HG03097 (cell line): ENCODE measurements around the gene PRG2.
"Not testable (repeated sequence)": the region's sequence is repeated elsewhere in the genome, so short reads cannot be mapped to it uniquely, and the experiment has no call there.

Experiments used
- ATAC-seq: cut with Tn5 transposase; IDR thresholded peaks from one replicate; pipeline ENCODE4 v1.9.1; 2021; ENCODE audit not compliant: unreplicated experiment, low FRiP score

PRG2 gene

GRCh38 chr11:57421066-57421465, 30.6 kb upstream of the PRG2 start:
- no peak for ATAC-seq

- ATAC-seq = no peak
Measured at GRCh38 chr11:57419146-57419545, 28.7 kb upstream of the PRG2 start.

GRCh38 chr11:57418131-57418530, 27.7 kb upstream of the PRG2 start:
- no peak for ATAC-seq

- ATAC-seq = no peak
Measured at GRCh38 chr11:57417056-57417455, 26.6 kb upstream of the PRG2 start.

GRCh38 chr11:57416436-57416835, 26.0 kb upstream of the PRG2 start:
- ATAC-seq = no peak

- ATAC-seq = no peak
Measured at GRCh38 chr11:57414612-57415212, 24.3 kb upstream of the PRG2 start.

- ATAC-seq = no peak
Measured at GRCh38 chr11:57413681-57414080, 23.2 kb upstream of the PRG2 start.

GRCh38 chr11:57410287-57410686, 19.8 kb upstream of the PRG2 start:
- ATAC-seq = no peak

- no peak for ATAC-seq
Measured at GRCh38 chr11:57409321-57410100, 19.1 kb upstream of the PRG2 start.

- ATAC-seq = no peak
Measured at GRCh38 chr11:57408771-57409170, 18.3 kb upstream of the PRG2 start.

DNA sequence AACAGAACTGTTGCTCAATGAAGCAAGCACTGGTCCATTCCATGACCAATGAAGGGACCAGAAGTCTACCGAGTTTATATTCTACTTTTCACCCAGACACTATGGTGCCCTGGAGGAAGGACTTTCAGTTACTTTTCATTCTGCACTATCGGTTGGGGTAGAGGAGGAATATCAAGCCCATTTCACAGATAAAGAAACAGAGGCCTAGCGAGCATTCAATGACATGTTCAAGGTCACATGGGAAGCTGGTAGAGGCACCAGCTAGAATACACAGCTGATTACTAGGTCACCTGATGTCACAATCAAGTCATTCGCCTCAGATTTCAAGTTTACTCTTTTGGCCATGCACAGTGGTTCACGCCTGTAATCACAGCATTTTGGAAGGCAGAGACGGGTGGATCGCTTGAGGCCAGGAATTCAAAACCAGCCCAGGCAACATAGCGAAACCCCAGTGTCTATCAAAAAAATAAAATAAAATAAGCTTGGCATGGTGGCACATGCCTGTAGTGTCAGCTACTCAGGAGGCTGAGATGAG, 17.6 kb upstream of the PRG2 start:
- no peak for ATAC-seq

GRCh38 chr11:57407010-57407920, 16.8 kb upstream of the PRG2 start:
- ATAC-seq = no peak

- ATAC-seq = peak; percentile 77
Measured at GRCh38 chr11:57406337-57406904, 16.0 kb upstream of the PRG2 start.

DNA sequence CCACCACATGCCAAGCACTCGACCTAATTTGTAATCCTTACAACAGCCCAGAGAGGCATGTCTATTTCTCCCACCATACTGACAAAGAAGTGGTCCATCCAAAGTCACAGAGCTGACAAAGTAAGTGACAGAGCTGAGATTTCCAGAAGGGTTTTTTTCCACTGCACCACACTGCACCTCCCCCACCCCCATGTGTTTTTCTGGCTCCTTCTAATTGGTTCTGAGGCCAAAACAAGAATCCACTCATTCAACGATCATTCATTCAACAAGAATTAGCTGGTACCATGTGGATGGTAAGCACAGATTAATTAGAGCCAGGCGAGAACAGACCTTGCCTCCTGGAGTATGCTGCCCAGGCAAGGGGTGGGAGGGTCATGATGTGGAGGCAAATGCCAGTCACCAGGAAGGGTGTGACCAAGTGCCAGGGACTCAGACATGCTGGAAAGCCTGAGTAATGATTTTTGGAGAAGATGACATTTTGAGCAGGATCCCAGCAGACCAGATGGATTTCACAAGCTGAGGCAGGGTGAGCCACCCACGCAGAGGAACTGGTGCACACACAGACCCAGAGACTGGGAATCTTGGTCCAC, 14.9 kb upstream of the PRG2 start:
- ATAC-seq = no peak

DNA sequence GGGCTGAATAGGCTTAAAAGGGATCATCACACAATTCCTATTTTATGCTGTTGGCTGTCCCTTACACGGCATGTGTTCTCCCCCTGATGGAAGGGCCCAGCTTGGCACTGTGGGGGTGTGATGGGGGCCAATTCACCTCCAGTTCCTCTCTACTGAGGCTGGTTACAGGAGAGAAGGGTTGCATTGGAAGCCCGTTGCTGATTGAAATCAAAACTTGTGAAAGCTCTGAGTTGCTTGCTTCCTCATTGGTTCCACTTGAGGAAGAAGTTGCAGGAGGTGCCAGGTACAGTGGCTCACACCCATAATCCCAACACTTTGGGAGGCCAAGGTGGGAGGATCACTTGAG, 13.3 kb upstream of the PRG2 start:
- ATAC-seq = no peak

- ATAC-seq = not testable (repeated sequence)
Measured at GRCh38 chr11:57403003-57403801, 12.8 kb upstream of the PRG2 start.

DNA sequence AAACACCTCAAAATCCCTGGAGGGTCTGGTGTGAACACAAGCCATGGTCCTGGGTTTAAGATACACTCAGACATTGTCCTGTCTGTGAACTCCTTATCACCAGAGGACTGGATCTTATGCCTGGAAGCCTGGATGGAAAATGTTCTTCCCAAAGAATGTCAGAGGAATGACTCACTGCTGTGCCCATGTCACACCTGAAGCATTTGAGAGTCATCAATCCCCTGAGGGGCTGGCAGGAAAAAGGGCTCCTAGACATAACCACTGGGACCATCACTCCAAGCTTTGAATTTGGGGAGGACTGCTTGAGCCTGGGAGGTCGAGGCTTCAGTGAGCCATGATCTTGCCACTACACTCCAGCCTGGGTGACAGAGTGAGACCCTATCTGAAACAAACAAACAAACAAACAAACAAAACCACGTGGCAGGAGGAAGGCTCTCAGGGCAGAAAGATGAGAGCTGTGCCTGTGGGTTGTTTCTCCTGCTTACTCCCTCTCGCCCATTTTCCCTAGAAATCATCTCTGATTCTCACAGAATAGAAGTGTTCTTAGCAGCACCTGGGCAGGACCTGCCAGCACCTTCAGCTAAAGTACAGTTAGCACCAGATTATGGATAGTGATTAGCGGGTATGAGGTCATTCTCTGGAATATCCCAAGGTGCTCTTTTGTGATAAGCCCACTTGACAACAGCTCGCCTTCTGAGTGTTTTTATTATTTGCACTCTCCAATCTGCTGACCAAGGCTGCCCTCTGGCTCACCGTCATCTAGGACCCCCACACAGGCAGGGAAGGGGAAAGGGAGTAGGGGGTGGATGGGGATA, 11.9 kb upstream of the PRG2 start:
- ATAC-seq = no peak

- no peak for ATAC-seq
Measured at GRCh38 chr11:57399972-57400578, 9.6 kb upstream of the PRG2 start.
